ENCODE results near the gene ARHGEF37. TPM values are rescaled to one million over a fixed set of nuclear protein-coding genes. Genes with fewer than 3 reads are reported as not detected.

The ARHGEF37 gene
- total and polyA plus RNA-seq, 2 of the 8 experiments (the other 6 are each of a cell fraction or from before 2014, with no cell fraction given), result 0.21 to 0.48 TPM

GRCh38 chr5:149639737-149640136, 58.4 kb downstream of the ARHGEF37 start (continued):
- TF ChIP-seq CHD7 (IDR thresholded peaks at IDR 0.05; ENCODE audit: insufficient replicate concordance, low read length), result no peak
- no peak for TF ChIP-seq ATF3 (IDR thresholded peaks at IDR 0.05; ENCODE audit: insufficient read depth, low read depth, low read length)
- no peak for TF ChIP-seq EP300 (IDR thresholded peaks at IDR 0.05; ENCODE audit: borderline replicate concordance in 1 of 2, low read depth in 2 of 2, low read length in 2 of 2)
- TF ChIP-seq EGR1 (IDR thresholded peaks at IDR 0.05; ENCODE audit: borderline replicate concordance, low read depth, low read length), result no peak
